Activated naive CD8-positive, alpha-beta T cell treated with anti-CD3 and anti-CD28 coated beads, Interleukin-2, amount 50 U/mL, for 16 hours (primary cell): ENCODE data around the gene PRDM15.

Source experiments
- DNase-seq: peaks from one replicate; pipeline ENCODE4 v3.0.0-alpha.2; 2020; ENCODE audit warnings: low read depth, low spot score

The PRDM15 gene

GRCh38 chr21:41885341-41886024 lies 6.3 kb upstream of the PRDM15 start:
- no peak for DNase-seq

- DNase-seq = no peak
These were observed 5.4 kb upstream of the PRDM15 start for GRCh38 chr21:41884501-41885030.

- DNase-seq = no peak
These were observed 4.4 kb upstream of the PRDM15 start for GRCh38 chr21:41883582-41883981.

- DNase-seq = no peak
These were observed 1.9 kb upstream of the PRDM15 start for GRCh38 chr21:41881051-41881450.

GRCh38 chr21:41880153-41880552 lies 1.0 kb upstream of the PRDM15 start:
- no peak for DNase-seq

- DNase-seq = peak; percentile 53
These were observed 334 bp downstream of the PRDM15 start for GRCh38 chr21:41878831-41879189.

- DNase-seq = no peak
These were observed 978 bp downstream of the PRDM15 start for GRCh38 chr21:41877901-41878830.

GRCh38 chr21:41876928-41877652 lies 2.1 kb downstream of the PRDM15 start:
- no peak for DNase-seq

GRCh38 chr21:41876396-41876795 lies 2.7 kb downstream of the PRDM15 start:
- DNase-seq = no peak

GRCh38 chr21:41875086-41875485 lies 4.1 kb downstream of the PRDM15 start:
- DNase-seq = no peak

- no peak for DNase-seq
These were observed 4.5 kb downstream of the PRDM15 start for GRCh38 chr21:41874611-41875010.

GRCh38 chr21:41873426-41873825 lies 5.7 kb downstream of the PRDM15 start:
- DNase-seq = no peak

GRCh38 chr21:41873005-41873404 lies 6.1 kb downstream of the PRDM15 start:
- no peak for DNase-seq

GRCh38 chr21:41871293-41872030 lies 7.7 kb downstream of the PRDM15 start:
- no peak for DNase-seq

GRCh38 chr21:41869771-41870170 lies 9.4 kb downstream of the PRDM15 start:
- DNase-seq = no peak

GRCh38 chr21:41868062-41868710 lies 11.0 kb downstream of the PRDM15 start:
- DNase-seq = no peak

- DNase-seq = no peak
These were observed 11.8 kb downstream of the PRDM15 start for GRCh38 chr21:41867313-41867712.

- DNase-seq = no peak
These were observed 12.8 kb downstream of the PRDM15 start for GRCh38 chr21:41866274-41866809.

- DNase-seq = no peak
These were observed 14.0 kb downstream of the PRDM15 start for GRCh38 chr21:41865002-41865777.
